ENCODE measurements around the gene WDR48.

WDR48 gene

GRCh38 chr3:39065197-39065596 lies 13.4 kb downstream of the WDR48 start:
- peak; percentile 12 for DNase-seq

- DNase-seq, result no peak
These were observed 15.5 kb downstream of the WDR48 start for GRCh38 chr3:39067286-39067685.

- DNase-seq, result no peak
These were observed 16.7 kb downstream of the WDR48 start for GRCh38 chr3:39068556-39068955.

- DNase-seq, result no peak
These were observed 24.1 kb downstream of the WDR48 start for GRCh38 chr3:39075910-39076309.

GRCh38 chr3:39079530-39079929 lies 27.7 kb downstream of the WDR48 start:
- DNase-seq, result no peak

GRCh38 chr3:39080026-39080425 lies 28.2 kb downstream of the WDR48 start:
- DNase-seq, result no peak

GRCh38 chr3:39082666-39083313 lies 31.0 kb downstream of the WDR48 start:
- no peak for DNase-seq

GRCh38 chr3:39086144-39086543 lies 34.3 kb downstream of the WDR48 start:
- DNase-seq, result no peak

GRCh38 chr3:39088456-39088855 lies 36.6 kb downstream of the WDR48 start:
- DNase-seq, result no peak

GRCh38 chr3:39088889-39089288 lies 37.1 kb downstream of the WDR48 start:
- DNase-seq, result no peak

GRCh38 chr3:39090922-39091321 lies 39.1 kb downstream of the WDR48 start:
- DNase-seq, result no peak

- no peak for DNase-seq
These were observed 43.2 kb downstream of the WDR48 start for GRCh38 chr3:39094851-39095677.

- DNase-seq, result no peak
These were observed 44.0 kb downstream of the WDR48 start for GRCh38 chr3:39095778-39096177.

- DNase-seq, result no peak
These were observed 45.0 kb downstream of the WDR48 start for GRCh38 chr3:39096775-39097174.

- no peak for DNase-seq
These were observed 46.1 kb downstream of the WDR48 start for GRCh38 chr3:39097716-39098472.

GRCh38 chr3:39098473-39099000 lies 46.7 kb downstream of the WDR48 start:
- DNase-seq, result no peak

- no peak for DNase-seq
These were observed 47.4 kb downstream of the WDR48 start for GRCh38 chr3:39099242-39099641.

- DNase-seq, result no peak
These were observed 48.1 kb downstream of the WDR48 start for GRCh38 chr3:39099738-39100499.

GRCh38 chr3:39100500-39100886 lies 48.7 kb downstream of the WDR48 start:
- DNase-seq, result no peak

- peak; percentile 51 for DNase-seq
These were observed 49.3 kb downstream of the WDR48 start for GRCh38 chr3:39101022-39101689.

- DNase-seq, result no peak
These were observed 50.9 kb downstream of the WDR48 start for GRCh38 chr3:39102504-39103323.

All from activated naive CD4-positive, alpha-beta T cell treated with anti-CD3 and anti-CD28 coated beads, Interleukin-2, amount 50 U/mL, for 16 hours (primary cell).